HS-27A (cell line): ENCODE measurements around the gene PROM1.
A peak's percentile ranks its signal among the peaks of the same experiment; 100 is the strongest.

Experiments
- DNase-seq: peaks from one replicate; pipeline ENCODE4 v3.0.0-alpha.2; 2012; ENCODE audit warnings: low read depth, missing footprints

The PROM1 gene

GRCh38 chr4:15986907-15987306 lies 96.9 kb downstream of the PROM1 start:
- DNase-seq: no peak

DNA sequence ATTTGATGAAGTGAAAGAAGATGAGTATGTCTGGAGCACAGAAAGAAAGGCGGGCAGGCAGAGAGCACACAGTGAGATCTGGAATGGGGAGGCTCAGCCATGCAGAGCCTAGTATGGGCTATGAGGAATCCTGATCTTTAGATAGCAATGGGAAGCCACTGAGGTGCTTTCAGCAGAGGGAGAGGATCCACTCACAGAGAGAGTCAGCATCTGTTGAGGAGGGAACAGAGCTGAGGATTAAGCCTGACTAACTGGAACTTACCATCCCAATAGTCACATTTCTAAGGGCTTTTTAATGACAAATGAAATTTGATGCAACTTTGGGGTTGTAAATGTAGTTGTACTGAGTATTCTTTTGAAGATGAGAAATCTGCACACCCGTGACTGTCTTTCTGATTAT lies 100.2 kb downstream of the PROM1 start:
- DNase-seq: no peak

- peak; percentile 43 for DNase-seq
These were observed 100.8 kb downstream of the PROM1 start for GRCh38 chr4:15982842-15983524.

GRCh38 chr4:15976456-15977447 lies 107.1 kb downstream of the PROM1 start:
- no peak for DNase-seq

- DNase-seq: no peak
These were observed 112.6 kb downstream of the PROM1 start for GRCh38 chr4:15971068-15971801.

DNA sequence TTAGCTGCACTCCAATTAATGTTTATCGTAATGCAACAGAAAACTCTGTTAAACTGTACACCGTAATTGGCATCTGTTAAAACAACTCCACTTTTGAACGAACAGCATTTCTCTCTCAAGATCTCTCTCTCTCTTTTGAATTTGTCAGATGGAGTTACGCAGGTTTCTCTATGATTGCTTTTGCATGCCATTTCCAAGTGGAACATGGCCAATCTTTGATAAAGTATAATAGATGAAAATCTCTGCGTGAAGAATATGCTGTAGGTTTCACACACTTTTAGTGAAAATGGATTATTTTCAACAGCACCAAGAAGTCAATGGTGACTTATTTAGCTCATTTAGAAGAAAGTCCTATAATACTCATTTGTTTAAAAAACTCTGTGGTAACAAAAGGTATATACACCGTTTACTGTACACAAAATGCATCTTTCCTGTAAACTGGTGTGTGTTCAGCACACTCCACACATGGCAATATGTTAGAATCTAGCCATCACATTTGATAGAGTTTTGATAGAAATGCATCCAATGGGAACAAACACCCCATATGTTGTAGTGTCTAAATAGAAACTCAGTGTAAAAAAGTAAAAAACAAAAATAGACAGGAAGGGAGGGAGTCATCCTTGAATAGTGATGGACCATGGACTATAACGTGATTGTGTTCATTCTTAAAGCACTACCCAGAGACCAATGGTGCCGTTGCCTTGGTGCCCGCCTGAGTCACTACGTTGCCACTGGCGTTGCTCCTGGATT lies 115.1 kb downstream of the PROM1 start:
- DNase-seq: no peak

DNA sequence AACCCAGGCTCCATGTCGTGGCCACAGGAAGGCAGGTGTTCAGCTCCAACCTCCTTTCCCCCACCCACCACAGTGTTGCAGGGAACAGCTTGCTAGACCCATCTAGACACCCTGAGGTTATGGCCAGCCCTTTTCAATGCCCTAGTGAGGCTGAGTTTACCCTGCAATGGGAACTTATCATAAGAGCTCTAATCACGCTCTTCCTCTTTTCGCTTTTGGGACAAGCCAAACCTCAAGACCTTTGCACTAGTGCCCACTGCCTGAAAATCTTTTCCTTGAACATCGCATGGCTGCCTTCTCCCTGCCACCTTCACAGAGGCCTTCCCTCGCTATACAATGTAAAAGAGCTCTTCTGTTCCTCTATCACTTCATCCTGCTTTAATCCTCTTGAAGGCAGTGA lies 118.5 kb downstream of the PROM1 start:
- DNase-seq: no peak

DNA sequence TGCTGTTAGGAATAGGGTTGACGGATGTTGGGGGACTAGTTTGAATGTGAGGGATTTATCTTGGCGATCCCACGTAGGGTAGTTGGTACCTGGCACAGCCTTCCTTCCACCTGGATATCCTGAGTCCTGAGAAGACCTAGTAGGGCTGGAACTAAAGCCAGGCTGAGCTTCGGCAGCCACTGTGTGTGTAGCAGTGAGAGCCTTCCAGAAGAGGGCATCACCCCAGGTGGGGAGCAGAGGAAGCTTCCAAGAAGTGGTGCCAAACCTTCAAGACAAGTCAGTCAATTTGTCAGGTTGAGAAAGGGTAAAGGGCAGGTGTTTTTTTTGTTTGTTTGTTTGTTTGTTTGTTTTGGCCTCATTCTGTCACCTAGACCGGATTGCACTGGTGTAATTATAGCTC lies 119.7 kb downstream of the PROM1 start:
- DNase-seq: no peak

- DNase-seq: no peak
These were observed 120.2 kb downstream of the PROM1 start for GRCh38 chr4:15963576-15963975.

DNA sequence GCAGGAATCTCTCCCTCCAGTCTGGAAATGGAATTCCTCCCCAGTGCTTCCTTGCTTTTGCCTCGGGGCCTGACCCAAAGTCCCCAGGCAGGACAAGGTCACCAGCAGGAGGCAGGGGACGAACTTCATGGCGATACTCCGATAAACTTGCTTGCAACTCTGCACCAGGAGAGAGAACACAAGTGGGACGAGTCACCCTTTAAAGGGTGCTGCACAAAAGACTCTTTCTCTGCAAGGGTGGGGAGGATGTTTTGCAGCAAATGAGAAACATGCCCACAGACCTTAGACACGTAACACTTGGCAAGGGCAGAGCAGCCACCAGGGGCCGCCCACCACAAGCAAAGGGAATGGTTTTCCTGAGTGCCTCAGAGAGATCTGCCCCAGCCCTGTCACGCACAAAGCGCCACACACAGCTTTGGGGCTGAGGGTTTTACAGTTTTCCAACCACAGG lies 120.8 kb downstream of the PROM1 start, which contains the start of gene FGFBP2:
Gene FGFBP2, minus strand, starts transcription at position 175 of the 451 bp plus-strand sequence. Its CDS starts 46 bp downstream, at position 129.
- no peak for DNase-seq

GRCh38 chr4:15961781-15962510 lies 121.9 kb downstream of the PROM1 start:
- no peak for DNase-seq

DNA sequence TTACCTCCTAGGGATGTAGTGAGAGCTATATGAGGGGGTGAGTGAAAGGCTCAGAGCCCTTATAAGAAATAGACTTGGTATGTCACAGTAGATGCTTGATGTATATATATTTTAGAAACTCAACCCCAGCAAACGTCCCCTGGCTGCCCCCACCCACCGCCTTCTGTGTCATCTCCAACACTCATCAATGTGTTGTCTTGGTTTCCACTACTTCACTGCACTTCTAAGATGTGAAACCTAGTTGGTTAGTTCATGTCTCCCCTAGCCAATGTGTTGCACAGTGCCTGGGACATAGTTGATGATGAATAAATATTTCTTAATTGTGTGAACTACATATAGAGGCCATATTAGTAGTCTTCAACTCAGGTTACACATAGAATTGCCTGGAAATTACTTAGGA lies 125.3 kb downstream of the PROM1 start:
- no peak for DNase-seq

DNA sequence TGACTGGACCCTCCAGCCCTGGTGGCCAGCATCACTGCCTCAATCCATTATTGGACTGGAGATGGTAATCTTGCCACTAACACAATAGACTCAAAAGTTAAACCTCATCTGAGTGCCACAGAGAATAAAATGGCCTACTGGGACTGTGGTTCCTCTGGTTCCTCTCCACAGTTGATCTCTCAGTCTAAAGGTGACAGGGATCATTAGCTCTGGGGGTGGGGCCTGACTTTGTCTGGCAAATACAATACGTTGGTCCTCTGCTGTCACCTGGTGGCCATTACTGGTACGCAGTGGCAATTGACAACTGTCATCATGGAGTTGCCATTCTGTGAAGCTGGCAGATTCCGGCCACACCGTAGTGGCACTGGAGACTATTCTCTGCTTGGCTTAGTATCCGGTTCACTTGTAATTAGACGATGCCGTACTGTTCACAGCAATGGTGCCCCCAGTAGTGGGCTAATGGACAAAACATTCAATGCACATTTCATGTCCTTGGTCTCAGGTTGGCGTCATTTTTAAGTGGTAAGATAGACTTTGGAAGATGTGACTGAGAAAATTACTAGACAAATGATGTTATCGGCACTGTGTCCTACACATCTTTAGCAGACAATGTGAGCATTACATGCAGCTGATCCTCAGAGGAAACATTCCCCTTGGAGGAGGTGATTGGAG lies 127.5 kb downstream of the PROM1 start:
- DNase-seq: peak; percentile 38

DNA sequence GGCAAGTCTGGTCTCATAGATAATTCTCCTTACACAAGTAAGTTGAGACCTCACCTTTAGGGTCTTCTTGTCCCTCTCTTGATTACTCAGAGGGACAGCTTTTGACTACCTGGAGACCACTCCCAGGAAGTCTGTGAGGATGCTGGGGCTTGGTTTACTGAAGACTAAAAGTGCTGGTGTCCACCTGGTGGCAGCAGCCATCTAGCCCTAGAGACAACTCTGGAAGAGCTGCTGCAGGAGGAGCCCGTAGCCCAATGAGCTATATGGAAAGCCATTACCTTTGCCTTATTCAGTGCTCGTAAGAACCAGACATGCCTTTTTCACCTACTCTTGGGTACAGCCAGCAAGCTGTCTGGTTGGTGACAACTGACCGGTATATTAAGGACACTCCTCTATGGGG lies 128.2 kb downstream of the PROM1 start:
- DNase-seq: no peak

DNA sequence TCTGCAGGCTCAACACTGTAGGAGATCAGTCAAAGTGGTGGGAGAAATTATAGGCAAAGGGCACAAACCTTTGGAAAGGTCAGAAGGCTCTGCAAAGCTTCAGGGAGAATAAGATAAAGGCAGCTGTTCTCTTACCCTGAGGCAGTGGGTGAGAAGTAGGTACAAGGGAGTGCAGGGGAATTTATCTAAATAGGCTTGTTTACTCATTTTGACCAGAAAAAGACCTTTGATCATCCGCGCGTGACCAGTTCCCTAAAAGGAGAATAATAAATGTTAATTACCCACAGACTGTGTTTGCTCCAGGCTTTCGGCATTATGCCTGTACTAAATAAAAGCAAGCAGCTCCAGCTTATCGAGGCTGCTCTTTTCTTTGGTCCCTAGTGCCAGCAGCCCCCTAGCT lies 130.2 kb downstream of the PROM1 start:
- no peak for DNase-seq

DNA sequence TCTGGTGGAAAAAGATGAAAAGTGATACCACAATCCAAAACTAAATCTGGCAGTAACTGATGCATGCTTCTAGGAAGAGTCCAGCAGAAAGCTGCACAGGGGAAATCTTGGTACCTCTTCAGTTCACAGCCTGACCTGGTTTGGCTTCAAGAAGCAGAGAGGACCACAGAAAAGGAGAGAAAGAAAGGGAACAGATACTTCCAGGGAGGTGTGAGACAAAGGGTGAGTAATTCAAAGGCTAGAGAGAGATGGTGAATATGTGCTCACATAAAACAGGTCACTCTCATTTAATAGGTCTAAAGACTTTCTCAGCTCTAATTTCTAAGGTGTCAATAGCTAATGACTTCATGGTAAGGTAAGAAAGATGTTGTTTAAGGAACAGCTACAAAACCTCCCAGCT lies 132.0 kb downstream of the PROM1 start:
- no peak for DNase-seq

DNA sequence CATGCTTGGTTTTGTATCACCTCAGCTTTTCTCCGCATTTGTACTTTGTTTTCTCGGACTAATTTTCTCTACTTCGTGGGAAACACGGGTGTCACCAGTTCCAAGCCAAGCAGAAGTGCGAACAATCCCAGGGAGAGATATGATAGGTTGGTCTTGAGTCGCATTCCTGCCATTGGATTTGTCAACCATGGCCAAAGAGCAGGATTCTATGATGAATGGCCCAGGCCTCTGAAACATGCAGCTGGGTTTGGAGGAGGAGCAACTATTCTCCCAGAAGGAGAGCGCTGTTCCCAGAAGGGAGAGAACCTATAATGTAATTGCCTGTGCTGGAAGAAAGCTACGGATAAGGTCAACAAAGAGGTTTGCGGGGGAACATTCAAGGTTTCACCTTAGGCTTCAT lies 135.0 kb downstream of the PROM1 start:
- DNase-seq: no peak

- DNase-seq: no peak
These were observed 136.1 kb downstream of the PROM1 start for GRCh38 chr4:15947684-15948083.

DNA sequence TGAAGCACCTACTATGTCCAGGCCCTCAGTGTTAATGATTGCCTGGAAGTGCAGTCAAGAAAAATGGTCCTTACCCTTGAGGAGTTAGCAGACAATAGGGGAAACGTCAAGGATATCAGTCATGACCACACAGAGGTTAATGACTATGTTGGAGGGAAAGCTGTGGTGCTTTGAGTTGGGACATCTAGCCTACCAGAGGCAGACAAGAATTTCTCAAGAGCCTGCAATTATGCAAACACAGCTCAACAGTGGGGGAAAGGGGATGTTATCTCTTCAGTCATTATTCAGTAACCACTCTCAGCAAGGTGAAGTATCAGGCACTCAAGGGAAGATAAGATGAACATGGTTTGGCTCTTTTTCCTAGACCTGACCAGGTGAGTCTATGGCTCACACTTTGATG lies 138.3 kb downstream of the PROM1 start:
- DNase-seq: no peak

- DNase-seq: no peak
These were observed 138.9 kb downstream of the PROM1 start for GRCh38 chr4:15944895-15945294.
